ENCODE data around the gene ARL6IP1.
"Not testable (repeated sequence)": the region's sequence is repeated elsewhere in the genome, so short reads cannot be mapped to it uniquely, and the experiment has no call there.

The ARL6IP1 gene

GRCh38 chr16:18783430-18784341, 17.7 kb downstream of the ARL6IP1 start:
- H3K9me3 Mint-ChIP-seq: no peaks in the 10 kb centered on the region
- no peak overlapping the region for H3K27ac Mint-ChIP-seq
- no peak overlapping the region for H3K4me3 Mint-ChIP-seq
- no peaks in the 10 kb centered on the region for H3K27me3 Mint-ChIP-seq
- ATAC-seq: no peak
- H3K36me3 Mint-ChIP-seq: peaks cover 61% of the 10 kb centered on the region
- peaks cover 44% of the 10 kb centered on the region for H3K4me1 Mint-ChIP-seq

GRCh38 chr16:18782697-18783429, 18.5 kb downstream of the ARL6IP1 start:
- H3K27ac Mint-ChIP-seq: no peak overlapping the region
- H3K4me3 Mint-ChIP-seq: no peak overlapping the region
- peaks cover 53% of the 10 kb centered on the region for H3K36me3 Mint-ChIP-seq
- ATAC-seq: no peak
- no peaks in the 10 kb centered on the region for H3K9me3 Mint-ChIP-seq
- peaks cover 35% of the 10 kb centered on the region for H3K4me1 Mint-ChIP-seq
- no peaks in the 10 kb centered on the region for H3K27me3 Mint-ChIP-seq

- H3K27ac Mint-ChIP-seq, ATAC-seq, H3K4me3 Mint-ChIP-seq, H3K9me3 Mint-ChIP-seq, H3K27me3 Mint-ChIP-seq: not testable (repeated sequence)
- peaks cover 22% of the 10 kb centered on the region for H3K4me1 Mint-ChIP-seq
- peaks cover 42% of the 10 kb centered on the region for H3K36me3 Mint-ChIP-seq
Measured at GRCh38 chr16:18781232-18781631, 20.1 kb downstream of the ARL6IP1 start.

- not testable (repeated sequence) for H3K27ac Mint-ChIP-seq
- H3K36me3 Mint-ChIP-seq: peaks cover 38% of the 10 kb centered on the region
Measured at GRCh38 chr16:18780460-18781026, 20.8 kb downstream of the ARL6IP1 start.

GRCh38 chr16:18777664-18778063, 23.7 kb downstream of the ARL6IP1 start:
- H3K4me1 Mint-ChIP-seq, ATAC-seq, H3K9me3 Mint-ChIP-seq, H3K4me3 Mint-ChIP-seq, H3K27me3 Mint-ChIP-seq, H3K27ac Mint-ChIP-seq: not testable (repeated sequence)
- H3K36me3 Mint-ChIP-seq: peaks cover 11% of the 10 kb centered on the region

More at GRCh38 chr16:18780460-18781026, 20.8 kb downstream of the ARL6IP1 start:
- H3K4me1 Mint-ChIP-seq: peaks cover 15% of the 10 kb centered on the region
- ATAC-seq, H3K4me3 Mint-ChIP-seq, H3K27me3 Mint-ChIP-seq, H3K9me3 Mint-ChIP-seq: not testable (repeated sequence)

GRCh38 chr16:18776334-18776733, 25.0 kb downstream of the ARL6IP1 start:
- H3K9me3 Mint-ChIP-seq, ATAC-seq, H3K27me3 Mint-ChIP-seq, H3K27ac Mint-ChIP-seq, H3K4me1 Mint-ChIP-seq, H3K4me3 Mint-ChIP-seq: not testable (repeated sequence)
- peaks cover 11% of the 10 kb centered on the region for H3K36me3 Mint-ChIP-seq

GRCh38 chr16:18774651-18775050, 26.7 kb downstream of the ARL6IP1 start:
- H3K4me1 Mint-ChIP-seq, H3K27me3 Mint-ChIP-seq, H3K27ac Mint-ChIP-seq, H3K9me3 Mint-ChIP-seq, ATAC-seq, H3K4me3 Mint-ChIP-seq: not testable (repeated sequence)
- H3K36me3 Mint-ChIP-seq: peaks cover 18% of the 10 kb centered on the region

- H3K4me1 Mint-ChIP-seq, H3K27ac Mint-ChIP-seq, H3K27me3 Mint-ChIP-seq, H3K9me3 Mint-ChIP-seq, H3K4me3 Mint-ChIP-seq, ATAC-seq: not testable (repeated sequence)
- peaks cover 12% of the 10 kb centered on the region for H3K36me3 Mint-ChIP-seq
Measured at GRCh38 chr16:18772171-18772570, 29.2 kb downstream of the ARL6IP1 start.

GRCh38 chr16:18770336-18770962, 30.9 kb downstream of the ARL6IP1 start:
- ATAC-seq: peak; percentile 74
- H3K36me3 Mint-ChIP-seq, H3K4me3 Mint-ChIP-seq, H3K27me3 Mint-ChIP-seq, H3K9me3 Mint-ChIP-seq, H3K4me1 Mint-ChIP-seq: not testable (repeated sequence)
- H3K27ac Mint-ChIP-seq: peak overlapping the region; percentile 47

GRCh38 chr16:18767217-18767616, 34.1 kb downstream of the ARL6IP1 start:
- not testable (repeated sequence) for H3K4me1 Mint-ChIP-seq, ATAC-seq, H3K27me3 Mint-ChIP-seq, H3K9me3 Mint-ChIP-seq, H3K27ac Mint-ChIP-seq, H3K4me3 Mint-ChIP-seq, H3K36me3 Mint-ChIP-seq

- H3K4me3 Mint-ChIP-seq, H3K27ac Mint-ChIP-seq, H3K36me3 Mint-ChIP-seq, H3K9me3 Mint-ChIP-seq, ATAC-seq: not testable (repeated sequence)
- Mint-ChIP-seq H3K27me3 (peaks cover 11% of the 10 kb centered on the region), H3K4me1 (peaks cover 17% of the 10 kb centered on the region)
Measured at GRCh38 chr16:18762713-18763112, 38.6 kb downstream of the ARL6IP1 start.

GRCh38 chr16:18759598-18760520, 41.5 kb downstream of the ARL6IP1 start:
- H3K27ac Mint-ChIP-seq, H3K4me3 Mint-ChIP-seq: not testable (repeated sequence)
- peak; percentile 82 for ATAC-seq

GRCh38 chr16:18757960-18758660, 43.2 kb downstream of the ARL6IP1 start:
- Mint-ChIP-seq H3K27me3 (peaks cover 11% of the 10 kb centered on the region), H3K4me1 (peaks cover 30% of the 10 kb centered on the region)
- H3K4me3 Mint-ChIP-seq, H3K36me3 Mint-ChIP-seq, H3K27ac Mint-ChIP-seq, H3K9me3 Mint-ChIP-seq: not testable (repeated sequence)
- peak; percentile 81 for ATAC-seq

More at GRCh38 chr16:18759598-18760520, 41.5 kb downstream of the ARL6IP1 start:
- H3K9me3 Mint-ChIP-seq, H3K36me3 Mint-ChIP-seq: not testable (repeated sequence)
- peaks cover 30% of the 10 kb centered on the region for H3K4me1 Mint-ChIP-seq
- peaks cover 11% of the 10 kb centered on the region for H3K27me3 Mint-ChIP-seq

GRCh38 chr16:18756639-18757038, 44.7 kb downstream of the ARL6IP1 start:
- H3K4me3 Mint-ChIP-seq, ATAC-seq, H3K9me3 Mint-ChIP-seq, H3K36me3 Mint-ChIP-seq: not testable (repeated sequence)
- peaks cover 30% of the 10 kb centered on the region for H3K4me1 Mint-ChIP-seq
- H3K27me3 Mint-ChIP-seq: peaks cover 11% of the 10 kb centered on the region
- H3K27ac Mint-ChIP-seq: peak overlapping the region; percentile 53
